IMR-90 (cell line): ENCODE measurements around the gene GPR15. TPM values are rescaled to one million over a fixed set of nuclear protein-coding genes. Genes with fewer than 3 reads are reported as not detected.

ENCODE experiments used
- ATAC-seq: fragments of 200-7000 bp; cut with Tn5 transposase; 2 replicates; pipeline ENCODE4 v1.9.1; 2020; ENCODE audit warnings: low read depth, mild to moderate bottlenecking, moderate library complexity
- BruUV-seq: library from RNA; stranded (reverse); fragments of 400-500 nt; replicated peaks from 2 replicates; lab custom pipeline; 2021; lab: Mats Ljungman, UMichigan
- CTCF ChIA-PET: fragments of 300-600 bp; formaldehyde crosslinking; extraction: SDS; loops from one replicate; lab custom pipeline; 2021; ENCODE audit warnings: antibody characterized with exemption; lab: Yijun Ruan, JAX
- POLR2A ChIA-PET: fragments of 300-600 bp; sonication (Branson Sonifier 250); formaldehyde crosslinking; loops from one replicate; lab custom pipeline; 2022; ENCODE audit warnings: antibody characterized with exemption; ENCODE audit not compliant: unreplicated experiment; lab: Charles Lee
- DNase-seq: peaks from one replicate; pipeline ENCODE4 v3.0.0; 2013
- H2AFZ ChIP-seq: replicated peaks from 2 replicates; pipeline ENCODE3; 2013; ENCODE audit warnings: low read length, mild to moderate bottlenecking; ENCODE audit not compliant: poor library complexity
- H2AK5ac ChIP-seq: 2 replicates; pipeline ENCODE4 v1.6.1; 2013; ENCODE audit warnings: low read depth, low read length, inconsistent platforms
- H2AK9ac ChIP-seq: replicated peaks from 2 replicates; pipeline ENCODE3; 2013; ENCODE audit warnings: mild to moderate bottlenecking, low read depth, low read length, moderate library complexity; ENCODE audit not compliant: poor library complexity
- H2BK120ac ChIP-seq: 2 replicates; pipeline ENCODE4 v1.6.1; 2013; ENCODE audit warnings: low read depth, low read length, inconsistent platforms
- H2BK15ac ChIP-seq: 3 replicates; pipeline ENCODE4 v1.6.1; 2013; ENCODE audit warnings: low read depth, low read length, inconsistent platforms
- H2BK20ac ChIP-seq: 2 replicates; pipeline ENCODE4 v1.6.1; 2013; ENCODE audit warnings: low read depth, mild to moderate bottlenecking, inconsistent platforms, low read length, moderate library complexity
- H2BK5ac ChIP-seq: 2 replicates; pipeline ENCODE4 v1.6.1; 2013; ENCODE audit warnings: mild to moderate bottlenecking, low read depth, low read length, inconsistent platforms; ENCODE audit not compliant: poor library complexity, severe bottlenecking
- H3K14ac ChIP-seq: replicated peaks from 2 replicates; pipeline ENCODE4 v1.6.1; 2013; ENCODE audit warnings: low read depth, low read length, inconsistent platforms
- H3K18ac ChIP-seq: 2 replicates; pipeline ENCODE4 v1.6.1; 2013; ENCODE audit warnings: low read depth, low read length, control low read depth
- H3K23ac ChIP-seq: 2 replicates; pipeline ENCODE4 v1.6.1; 2013; ENCODE audit warnings: low read depth, low read length, inconsistent platforms
- H3K27ac ChIP-seq: 2 replicates; pipeline ENCODE4 v1.5.1; 2013; ENCODE audit warnings: mild to moderate bottlenecking, control low read depth, low read length; ENCODE audit not compliant: insufficient read depth
- H3K27me3 ChIP-seq: 2 replicates; pipeline ENCODE4 v1.6.1; 2013; ENCODE audit warnings: low read length; ENCODE audit not compliant: control insufficient read depth, insufficient read depth
- H3K36me3 ChIP-seq: 2 replicates; pipeline ENCODE4 v1.6.1; 2013; ENCODE audit warnings: low read length, mixed read lengths; ENCODE audit not compliant: control insufficient read depth, insufficient read depth
- H3K4ac ChIP-seq: 2 replicates; pipeline ENCODE4 v1.6.1; 2013; ENCODE audit warnings: low read depth, low read length, inconsistent platforms
- H3K4me1 ChIP-seq: 2 replicates; pipeline ENCODE4 v1.6.1; 2013; ENCODE audit warnings: low read length, mixed read lengths; ENCODE audit not compliant: control insufficient read depth, insufficient read depth
- H3K4me2 ChIP-seq: 2 replicates; pipeline ENCODE4 v1.6.1; 2013; ENCODE audit warnings: low read depth, mild to moderate bottlenecking, control low read depth, low read length, moderate library complexity
- H3K4me3 ChIP-seq: 2 replicates; pipeline ENCODE4 v1.5.1; 2013; ENCODE audit warnings: low read depth, mild to moderate bottlenecking, control low read depth, low read length, moderate library complexity; ENCODE audit not compliant: insufficient read depth
- H3K56ac ChIP-seq: 2 replicates; pipeline ENCODE4 v1.6.1; 2013; ENCODE audit warnings: low read length, inconsistent platforms; ENCODE audit not compliant: insufficient read depth; ENCODE audit errors: extremely low read depth
- H3K79me1 ChIP-seq, 2 experiments: 2 replicates each; pipeline ENCODE4 v1.6.1; 2013; ENCODE audit warnings: low read length in 2 of 2, inconsistent platforms in 1 of 2, low read depth in 1 of 2
- H3K9ac ChIP-seq: 2 replicates; pipeline ENCODE4 v1.6.1; 2013; ENCODE audit warnings: low read depth, low read length, control low read depth
- H3K9me1 ChIP-seq: 2 replicates; pipeline ENCODE4 v1.6.1; 2013; ENCODE audit warnings: low read length, inconsistent platforms; ENCODE audit not compliant: insufficient read depth
- H3K9me3 ChIP-seq: 2 replicates; pipeline ENCODE4 v1.6.1; 2013; ENCODE audit warnings: low read length; ENCODE audit not compliant: control insufficient read depth, insufficient read depth
- H4K20me1 ChIP-seq: 2 replicates; pipeline ENCODE4 v1.6.1; 2013; ENCODE audit warnings: low read length, inconsistent platforms; ENCODE audit not compliant: insufficient read depth
- H4K5ac ChIP-seq: 2 replicates; pipeline ENCODE4 v1.6.1; 2013; ENCODE audit warnings: mild to moderate bottlenecking, low read depth, low read length, control low read depth
- H4K8ac ChIP-seq, 2 experiments: 2 replicates each; pipeline ENCODE4 v1.6.1; 2013; ENCODE audit warnings: low read depth in 2 of 2, low read length in 2 of 2, control low read depth in 1 of 2, inconsistent platforms in 1 of 2
- H4K91ac ChIP-seq: 2 replicates; pipeline ENCODE4 v1.6.1; 2013; ENCODE audit warnings: low read depth, low read length, inconsistent platforms; ENCODE audit not compliant: insufficient read depth
- BHLHE40 ChIP-seq: fragments of 150-350 bp; IDR thresholded peaks from 2 replicates; pipeline ENCODE4 v1.6.1; 2016; ENCODE audit warnings: mild to moderate bottlenecking, low read depth, low read length
- CEBPB ChIP-seq: IDR thresholded peaks from 2 replicates; pipeline ENCODE4 v1.6.1; 2012; ENCODE audit warnings: low read depth, low read length, improper control_type of control experiment
- CHD1 ChIP-seq: IDR thresholded peaks from 2 replicates; pipeline ENCODE4 v1.6.1; 2012; ENCODE audit warnings: low read depth, low read length, improper control_type of control experiment
- FOS ChIP-seq: fragments of 150-350 bp; IDR thresholded peaks from 2 replicates; pipeline ENCODE4 v1.6.1; 2016; ENCODE audit warnings: low read depth, low read length
- MAFK ChIP-seq: IDR thresholded peaks from 2 replicates; pipeline ENCODE4 v1.6.1; 2012; ENCODE audit warnings: low read depth, low read length, improper control_type of control experiment
- MAZ ChIP-seq: IDR thresholded peaks from 2 replicates; pipeline ENCODE4 v1.6.1; 2012; ENCODE audit warnings: low read depth, mild to moderate bottlenecking, low read length, improper control_type of control experiment, moderate library complexity, borderline replicate concordance
- MXI1 ChIP-seq: IDR thresholded peaks from 2 replicates; pipeline ENCODE4 v1.6.1; 2012; ENCODE audit warnings: low read depth, mild to moderate bottlenecking, low read length, moderate library complexity, borderline replicate concordance
- NFE2L2 ChIP-seq: fragments of 150-350 bp; IDR thresholded peaks from 2 replicates; pipeline ENCODE4 v1.6.1; 2016; ENCODE audit warnings: low read depth, mild to moderate bottlenecking, low read length
- POLR2A ChIP-seq: IDR thresholded peaks from 2 replicates; pipeline ENCODE4 v1.6.1; 2012; ENCODE audit warnings: mild to moderate bottlenecking, low read depth, low read length
- RAD21 ChIP-seq: IDR thresholded peaks from 2 replicates; pipeline ENCODE4 v1.6.1; 2012; ENCODE audit warnings: low read length, improper control_type of control experiment
- RCOR1 ChIP-seq: IDR thresholded peaks from 2 replicates; pipeline ENCODE4 v1.6.1; 2012; ENCODE audit warnings: mild to moderate bottlenecking, low read length, improper control_type of control experiment; ENCODE audit not compliant: insufficient replicate concordance
- RFX5 ChIP-seq: IDR thresholded peaks from 2 replicates; pipeline ENCODE4 v1.8.0; 2012; ENCODE audit warnings: low read depth, mild to moderate bottlenecking, low read length, moderate library complexity
- SMC3 ChIP-seq: fragments of 150-350 bp; IDR thresholded peaks from 2 replicates; pipeline ENCODE4 v1.6.1; 2016; ENCODE audit warnings: low read depth, mild to moderate bottlenecking, antibody characterized with exemption, low read length, moderate library complexity
- WGBS, 2 experiments: methylation state at CpG; one replicate each; pipeline versions ENCODE4 v1.1.5 to v1.1.7; 2013; ENCODE audit warnings: missing lambda C conversion rate in 2 of 2; ENCODE audit not compliant: insufficient read length in 1 of 2; ENCODE audit errors: extremely low coverage in 2 of 2; 5-methylcytosine and 5-hydroxymethylcytosine counted together
- dilution Hi-C: fragments of 300-500 bp; cut with HindIII; formaldehyde crosslinking; loops from one replicate; pipeline ENCODE4 v1.14.3; 2018; ENCODE audit warnings: low sequenced_read_pairs; ENCODE audit not compliant: unreplicated experiment
- in situ Hi-C: fragments of 300-500 bp; cut with MboI; formaldehyde crosslinking; loops from 3 replicates; pipeline ENCODE4 v1.14.3; 2019; ENCODE audit warnings: low sequenced_read_pairs, inconsistent platforms, mixed read lengths
- intact Hi-C: fragments of 100-400 bp; cut with micrococcal nuclease; formaldehyde crosslinking; loops from 2 replicates; pipeline ENCODE4 v1.10.0; 2022
- polyA plus RNA-seq, 3 experiments: library from polyadenylated mRNA; depleted of rRNA; stranded (reverse); fragments of >200 nt; gene quantifications; 2 replicates each; pipeline ENCODE4 v1.2.3, GENCODE V29; 2012; ENCODE audit warnings: low replicate concordance in 1 of 3
- total RNA-seq: library from RNA; depleted of rRNA; stranded (reverse); fragments of >200 nt; gene quantifications from 2 replicates; pipeline ENCODE4 v1.2.3, GENCODE V29; 2012
- TF ChIP-seq, protein P1 (sequence below): fragments of 150-350 bp; IDR thresholded peaks from 2 replicates; pipeline ENCODE4 v1.6.1; 2017; ENCODE audit warnings: mild to moderate bottlenecking, antibody characterized with exemption, low read length, low read depth
- TF ChIP-seq, protein P2 (sequence below): fragments of 150-350 bp; IDR thresholded peaks from 2 replicates; pipeline ENCODE4 v1.6.1; 2016; ENCODE audit warnings: low read depth, mild to moderate bottlenecking, low read length, moderate library complexity, borderline replicate concordance
- TF ChIP-seq, protein P3 (sequence below): conservative IDR thresholded peaks from 2 replicates; pipeline ENCODE4 v1.5.1; 2012; ENCODE audit warnings: mild to moderate bottlenecking, low read depth, low read length, improper control_type of control experiment

GPR15 gene
- total and polyA plus RNA-seq, 2 of the 4 experiments (the other 2 are of a cell fraction): not detected

DNA sequence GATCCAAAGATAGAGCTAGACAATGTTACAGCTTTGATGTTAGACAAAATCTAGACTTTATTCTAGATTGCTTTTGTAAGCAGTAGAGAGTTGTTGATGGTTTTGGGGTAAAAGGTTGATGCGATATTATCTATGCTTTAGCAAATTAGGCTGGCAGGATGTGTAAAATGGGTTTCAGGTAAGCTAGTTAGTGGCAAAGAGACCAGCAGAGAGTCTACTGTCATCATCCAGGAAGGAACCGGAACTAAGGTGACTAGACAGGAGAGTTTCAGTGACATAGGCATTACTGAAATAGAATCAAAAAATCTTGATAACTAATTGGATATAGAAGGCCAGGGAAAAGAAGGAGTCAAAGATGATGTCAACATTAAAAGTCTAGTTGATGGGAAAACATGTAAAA lies 23.2 kb upstream of the GPR15 start:
- Histone ChIP-seq H3K27ac (no peak overlapping the region), H4K8ac (no peak overlapping the region), H3K4me1 (no peaks in the 10 kb centered on the region), H4K91ac (no peak overlapping the region), H3K56ac (no peak overlapping the region), H2AK9ac (no peak overlapping the region), H3K36me3 (no peaks in the 10 kb centered on the region), H3K9me3 (no peaks in the 10 kb centered on the region), H3K27me3 (no peaks in the 10 kb centered on the region), H2BK5ac (no peak overlapping the region), H3K9me1 (no peaks in the 10 kb centered on the region), H3K23ac (no peak overlapping the region), H3K4me2 (no peak overlapping the region), H3K9ac (no peak overlapping the region), H4K5ac (no peak overlapping the region), H2BK120ac (no peak overlapping the region), H3K79me1 (no peaks in the 10 kb centered on the region), H3K18ac (no peak overlapping the region), H2AFZ (no peak overlapping the region), H2AK5ac (no peak overlapping the region), H3K14ac (no peak overlapping the region), H3K4ac (no peak overlapping the region), H4K20me1 (no peaks in the 10 kb centered on the region), H2BK20ac (no peak overlapping the region), H2BK15ac (no peak overlapping the region), H3K4me3 (no peak overlapping the region)
- no TSS peak for BruUV-seq
- CTCF ChIA-PET: no interaction called here
- 100% methylated on average over 2 of the region's 2 CpGs; no CpG with 5 or more reads in 1 of the 2 experiments for WGBS, 2 experiments
- DNase-seq (no peak), ATAC-seq (no peak)
- intact Hi-C loops (no loop called here), in situ Hi-C loops (no loop called here), dilution Hi-C loops (no loop called here)
- POLR2A ChIA-PET: no interaction called here
- TF ChIP-seq SMC3: no peak
- no peak for TF ChIP-seq MAFK
- TF ChIP-seq RCOR1: no peak
- TF ChIP-seq BHLHE40: no peak
- no peak for TF ChIP-seq CHD1
- no peak for TF ChIP-seq NFE2L2
- TF ChIP-seq, protein P1, sequence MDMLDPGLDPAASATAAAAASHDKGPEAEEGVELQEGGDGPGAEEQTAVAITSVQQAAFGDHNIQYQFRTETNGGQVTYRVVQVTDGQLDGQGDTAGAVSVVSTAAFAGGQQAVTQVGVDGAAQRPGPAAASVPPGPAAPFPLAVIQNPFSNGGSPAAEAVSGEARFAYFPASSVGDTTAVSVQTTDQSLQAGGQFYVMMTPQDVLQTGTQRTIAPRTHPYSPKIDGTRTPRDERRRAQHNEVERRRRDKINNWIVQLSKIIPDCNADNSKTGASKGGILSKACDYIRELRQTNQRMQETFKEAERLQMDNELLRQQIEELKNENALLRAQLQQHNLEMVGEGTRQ: no peak
- TF ChIP-seq FOS: no peak
- TF ChIP-seq, protein P2, sequence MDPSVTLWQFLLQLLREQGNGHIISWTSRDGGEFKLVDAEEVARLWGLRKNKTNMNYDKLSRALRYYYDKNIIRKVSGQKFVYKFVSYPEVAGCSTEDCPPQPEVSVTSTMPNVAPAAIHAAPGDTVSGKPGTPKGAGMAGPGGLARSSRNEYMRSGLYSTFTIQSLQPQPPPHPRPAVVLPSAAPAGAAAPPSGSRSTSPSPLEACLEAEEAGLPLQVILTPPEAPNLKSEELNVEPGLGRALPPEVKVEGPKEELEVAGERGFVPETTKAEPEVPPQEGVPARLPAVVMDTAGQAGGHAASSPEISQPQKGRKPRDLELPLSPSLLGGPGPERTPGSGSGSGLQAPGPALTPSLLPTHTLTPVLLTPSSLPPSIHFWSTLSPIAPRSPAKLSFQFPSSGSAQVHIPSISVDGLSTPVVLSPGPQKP: no peak
- no peak for TF ChIP-seq POLR2A
- TF ChIP-seq CEBPB: no peak
- no peak for TF ChIP-seq MAZ
- TF ChIP-seq MXI1: no peak
- TF ChIP-seq, protein P3, sequence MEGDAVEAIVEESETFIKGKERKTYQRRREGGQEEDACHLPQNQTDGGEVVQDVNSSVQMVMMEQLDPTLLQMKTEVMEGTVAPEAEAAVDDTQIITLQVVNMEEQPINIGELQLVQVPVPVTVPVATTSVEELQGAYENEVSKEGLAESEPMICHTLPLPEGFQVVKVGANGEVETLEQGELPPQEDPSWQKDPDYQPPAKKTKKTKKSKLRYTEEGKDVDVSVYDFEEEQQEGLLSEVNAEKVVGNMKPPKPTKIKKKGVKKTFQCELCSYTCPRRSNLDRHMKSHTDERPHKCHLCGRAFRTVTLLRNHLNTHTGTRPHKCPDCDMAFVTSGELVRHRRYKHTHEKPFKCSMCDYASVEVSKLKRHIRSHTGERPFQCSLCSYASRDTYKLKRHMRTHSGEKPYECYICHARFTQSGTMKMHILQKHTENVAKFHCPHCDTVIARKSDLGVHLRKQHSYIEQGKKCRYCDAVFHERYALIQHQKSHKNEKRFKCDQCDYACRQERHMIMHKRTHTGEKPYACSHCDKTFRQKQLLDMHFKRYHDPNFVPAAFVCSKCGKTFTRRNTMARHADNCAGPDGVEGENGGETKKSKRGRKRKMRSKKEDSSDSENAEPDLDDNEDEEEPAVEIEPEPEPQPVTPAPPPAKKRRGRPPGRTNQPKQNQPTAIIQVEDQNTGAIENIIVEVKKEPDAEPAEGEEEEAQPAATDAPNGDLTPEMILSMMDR: no peak
- TF ChIP-seq RFX5: no peak
- no peak for TF ChIP-seq RAD21
